WTC11 (cell line): ENCODE results near the gene FAM47E.

ENCODE experiments used
- CBFB ChIP-seq: sonication (generic); formaldehyde crosslinking; IDR thresholded peaks from 2 replicates; pipeline ENCODE4 v1.8.1; 2022; ENCODE audit warnings: mild to moderate bottlenecking, low read depth, missing genetic modification reagents
- CDX4 ChIP-seq: fragments of 250-450 bp; sonication (Bioruptor Pico); IDR thresholded peaks from 2 replicates; pipeline ENCODE4 v1.9.0; 2021; ENCODE audit warnings: moderate library complexity, mild to moderate bottlenecking, inconsistent platforms, borderline replicate concordance
- CTCF ChIP-seq: fragments of 200-600 bp; IDR thresholded peaks from 2 replicates; pipeline ENCODE4 v1.8.0; 2022; ENCODE audit warnings: antibody characterized with exemption
- ELF4 ChIP-seq: sonication (generic); formaldehyde crosslinking; IDR thresholded peaks from 2 replicates; pipeline ENCODE4 v1.8.1; 2022; ENCODE audit warnings: low read depth, mild to moderate bottlenecking, moderate library complexity, missing genetic modification reagents
- NR2C2 ChIP-seq: sonication (generic); formaldehyde crosslinking; IDR thresholded peaks from 2 replicates; pipeline ENCODE4 v1.8.0; 2022; ENCODE audit warnings: mild to moderate bottlenecking, missing genetic modification reagents
- TEAD4 ChIP-seq: sonication (generic); formaldehyde crosslinking; IDR thresholded peaks from 2 replicates; pipeline ENCODE4 v1.8.0; 2022; ENCODE audit warnings: mild to moderate bottlenecking, missing genetic modification reagents
- TP53 ChIP-seq: sonication (generic); formaldehyde crosslinking; IDR thresholded peaks from 2 replicates; pipeline ENCODE4 v1.8.1; 2023; ENCODE audit warnings: mild to moderate bottlenecking, missing genetic modification reagents
- ZNF232 ChIP-seq: sonication (generic); formaldehyde crosslinking; IDR thresholded peaks from 2 replicates; pipeline ENCODE4 v1.8.0; 2022; ENCODE audit warnings: mild to moderate bottlenecking, missing genetic modification reagents
- ZNF263 ChIP-seq: sonication (generic); formaldehyde crosslinking; IDR thresholded peaks from 2 replicates; pipeline ENCODE4 v1.8.1; 2022; ENCODE audit warnings: low read depth, mild to moderate bottlenecking, moderate library complexity, missing genetic modification reagents
- TF ChIP-seq, protein P1 (sequence below): sonication (generic); formaldehyde crosslinking; IDR thresholded peaks from 2 replicates; pipeline ENCODE4 v1.8.1; 2023; ENCODE audit warnings: mild to moderate bottlenecking, moderate library complexity, missing genetic modification reagents

DNA sequence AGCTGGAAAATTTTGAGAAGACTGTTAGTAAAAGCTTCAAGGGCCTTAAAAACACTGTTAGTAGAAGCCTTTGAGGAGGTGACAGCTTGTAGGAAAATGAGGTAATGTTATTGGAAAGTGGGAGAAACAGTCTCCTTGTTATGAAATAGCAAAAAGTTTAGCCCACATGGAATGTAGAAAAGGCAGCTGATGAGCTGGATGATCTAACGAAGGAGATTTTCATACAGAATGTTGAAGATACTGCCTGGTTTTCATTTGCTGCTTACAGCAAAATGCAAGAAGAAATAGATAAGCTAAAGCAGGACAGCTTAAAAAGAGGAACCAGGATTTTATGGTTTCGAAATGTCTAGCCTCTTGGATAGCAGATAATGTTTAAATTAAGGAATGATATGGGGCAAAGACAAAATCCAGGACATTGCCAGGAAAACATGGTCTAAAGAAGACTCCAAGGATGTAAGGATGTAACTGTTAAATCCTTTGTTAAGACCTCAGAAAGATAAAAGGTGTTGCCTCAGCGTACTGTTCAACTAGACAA, 44.8 kb downstream of the FAM47E start:
- TF ChIP-seq CTCF = no peak
- no peak for TF ChIP-seq ZNF232 (CRISPR knock-in tag)
- TF ChIP-seq CBFB = no peak
- no peak for TF ChIP-seq ELF4 (CRISPR knock-in tag)
- no peak for TF ChIP-seq NR2C2 (CRISPR knock-in tag)
- no peak for TF ChIP-seq CDX4 (CRISPR knock-in tag)
- no peak for TF ChIP-seq TEAD4 (CRISPR knock-in tag)
- TF ChIP-seq TP53 (CRISPR knock-in tag) = no peak
- no peak for TF ChIP-seq ZNF263
- TF ChIP-seq, protein P1, sequence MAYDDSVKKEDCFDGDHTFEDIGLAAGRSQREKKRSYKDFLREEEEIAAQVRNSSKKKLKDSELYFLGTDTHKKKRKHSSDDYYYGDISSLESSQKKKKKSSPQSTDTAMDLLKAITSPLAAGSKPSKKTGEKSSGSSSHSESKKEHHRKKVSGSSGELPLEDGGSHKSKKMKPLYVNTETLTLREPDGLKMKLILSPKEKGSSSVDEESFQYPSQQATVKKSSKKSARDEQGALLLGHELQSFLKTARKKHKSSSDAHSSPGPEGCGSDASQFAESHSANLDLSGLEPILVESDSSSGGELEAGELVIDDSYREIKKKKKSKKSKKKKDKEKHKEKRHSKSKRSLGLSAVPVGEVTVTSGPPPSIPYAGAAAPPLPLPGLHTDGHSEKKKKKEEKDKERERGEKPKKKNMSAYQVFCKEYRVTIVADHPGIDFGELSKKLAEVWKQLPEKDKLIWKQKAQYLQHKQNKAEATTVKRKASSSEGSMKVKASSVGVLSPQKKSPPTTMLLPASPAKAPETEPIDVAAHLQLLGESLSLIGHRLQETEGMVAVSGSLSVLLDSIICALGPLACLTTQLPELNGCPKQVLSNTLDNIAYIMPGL = no peak
